Renal cortex interstitium (tissue), 11 donors: Measurements from ENCODE around the gene ADCY9. TPM values are rescaled to one million over a fixed set of nuclear protein-coding genes. Genes with fewer than 3 reads are reported as not detected.
A peak's percentile ranks its signal among the peaks of the same experiment; 100 is the strongest.
"Not testable (repeated sequence)": the region's sequence is repeated elsewhere in the genome, so short reads cannot be mapped to it uniquely, and the experiment has no call there.

ENCODE experiments used
- DNase-seq, 11 donors: peaks; one replicate each; pipeline ENCODE4 v3.0.0-alpha.2; 2013; ENCODE audit warnings: low read depth in 9 of 11, low spot score in 4 of 11; ENCODE audit errors: extremely low read depth in 1 of 11
- polyA plus RNA-seq, 3 donors: library from polyadenylated mRNA; unstranded; fragments of 120-200 nt; gene quantifications; one replicate each; pipeline ENCODE4 v1.2.1, GENCODE V29; 2013; ENCODE audit not compliant: insufficient read length in 3 of 3

ADCY9 gene
- polyA plus RNA-seq, 3 donors, result 7.5 to 12.2 (median 9.4) TPM

DNA sequence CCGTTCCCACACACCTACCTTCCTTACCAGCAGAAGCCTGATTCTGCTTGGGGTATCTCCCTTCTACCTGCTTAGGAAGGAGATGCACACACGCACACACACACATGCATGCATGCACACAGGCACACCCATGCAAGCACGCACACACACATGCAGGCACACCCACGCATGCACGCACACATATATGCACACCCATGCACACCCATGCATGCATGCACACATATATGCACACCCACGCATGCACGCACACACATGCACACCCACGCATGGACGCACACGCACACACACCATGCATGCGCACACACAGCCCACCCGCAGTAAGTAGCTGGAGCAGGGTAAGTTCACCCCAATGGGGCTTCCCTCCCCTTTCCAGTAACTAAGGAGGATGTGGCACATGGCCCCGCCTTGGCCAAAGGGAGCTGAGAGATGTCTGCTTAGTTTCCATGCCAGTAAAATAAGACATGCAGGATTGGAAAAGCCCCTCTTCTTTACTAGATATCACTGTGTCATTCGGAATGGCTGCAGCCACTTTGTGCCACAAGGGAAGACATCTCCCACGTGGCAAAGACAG lies 33.7 kb downstream of the ADCY9 start:
- DNase-seq, result no peak

DNA sequence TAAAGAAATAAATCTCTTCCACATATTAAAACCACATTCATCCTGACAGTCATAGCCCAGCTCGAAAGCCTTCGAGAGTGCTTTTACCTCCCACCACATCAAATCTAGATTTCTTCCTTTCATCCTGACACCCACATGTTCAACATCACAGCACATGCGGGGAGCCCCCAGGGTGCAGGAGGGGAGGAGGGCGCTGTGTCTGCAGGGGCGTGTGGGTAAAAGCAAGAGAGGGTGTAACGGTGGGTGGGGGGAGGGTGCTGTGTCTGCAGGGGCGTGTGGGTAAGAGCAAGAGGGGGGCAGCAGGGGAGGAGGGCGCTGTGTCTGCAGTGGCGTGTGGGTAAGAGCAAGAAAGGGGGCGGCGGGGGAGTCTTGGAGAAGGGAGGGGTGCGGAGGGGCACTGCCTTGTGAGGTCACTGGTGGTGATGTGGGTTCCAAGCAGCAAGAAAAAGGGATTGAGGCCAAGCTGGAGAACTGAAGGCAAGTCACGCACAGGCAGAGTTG lies 34.7 kb downstream of the ADCY9 start:
- DNase-seq, result no peak

DNA sequence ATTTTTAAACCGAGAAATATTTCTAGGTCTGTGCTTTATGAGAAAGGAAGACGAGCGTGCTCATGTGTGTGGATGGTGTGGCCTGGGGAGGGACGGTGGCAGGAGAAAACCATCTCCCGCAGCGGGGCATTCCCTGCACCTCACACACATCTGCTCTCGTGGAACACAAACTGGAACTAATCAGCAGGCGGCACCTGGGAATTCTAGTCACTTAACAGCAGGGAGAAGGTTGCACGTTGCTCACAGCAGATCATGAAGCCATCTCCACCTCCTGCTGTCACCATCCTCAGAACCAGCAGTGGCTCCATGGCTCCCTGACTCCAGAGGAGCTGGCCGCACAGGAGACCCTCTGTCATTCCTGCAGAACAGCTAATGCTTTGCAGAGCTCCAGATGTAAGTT lies 35.2 kb downstream of the ADCY9 start:
- no peak for DNase-seq

DNA sequence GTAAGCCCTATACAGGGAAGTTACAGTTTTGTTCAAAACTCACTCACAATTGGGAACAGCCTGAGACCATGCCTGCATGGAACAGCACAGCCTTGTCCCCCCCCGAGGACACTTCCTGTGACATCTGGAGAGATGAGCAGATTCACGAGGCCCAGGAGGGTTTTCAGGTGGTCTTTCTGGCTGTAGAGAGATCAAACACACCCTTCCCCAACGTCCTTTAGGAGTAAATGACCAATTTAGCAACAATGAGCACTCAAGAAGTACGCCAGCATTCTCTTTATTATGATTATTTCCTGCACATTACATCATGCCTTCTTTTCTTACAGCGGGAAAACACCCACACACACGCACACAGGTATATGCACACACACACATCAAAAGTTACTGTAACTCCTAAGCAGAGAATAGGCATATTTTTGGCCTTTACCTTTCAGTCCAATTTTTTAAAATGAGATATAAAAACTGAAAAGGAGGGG lies 39.0 kb downstream of the ADCY9 start:
- no peak for DNase-seq

DNA sequence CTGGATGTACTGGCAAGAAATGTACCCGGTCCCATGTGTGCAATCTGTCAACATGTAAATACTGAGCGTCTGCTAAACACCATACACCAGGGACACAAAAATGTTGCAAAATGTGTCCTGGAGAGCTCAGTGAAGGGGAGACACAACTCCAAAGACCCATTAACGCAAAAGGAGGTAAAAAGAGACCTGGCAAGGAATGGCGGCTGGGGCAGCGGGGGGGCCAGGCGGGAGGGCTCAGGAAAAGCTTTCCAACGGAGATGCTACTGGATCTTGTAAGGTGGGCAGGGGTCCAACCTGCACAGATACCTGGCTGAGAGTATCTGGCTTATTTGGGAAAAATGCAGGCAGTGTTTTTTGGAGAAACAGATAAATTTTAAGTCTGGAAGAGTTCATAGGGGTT lies 40.7 kb downstream of the ADCY9 start:
- DNase-seq, result no peak

DNA sequence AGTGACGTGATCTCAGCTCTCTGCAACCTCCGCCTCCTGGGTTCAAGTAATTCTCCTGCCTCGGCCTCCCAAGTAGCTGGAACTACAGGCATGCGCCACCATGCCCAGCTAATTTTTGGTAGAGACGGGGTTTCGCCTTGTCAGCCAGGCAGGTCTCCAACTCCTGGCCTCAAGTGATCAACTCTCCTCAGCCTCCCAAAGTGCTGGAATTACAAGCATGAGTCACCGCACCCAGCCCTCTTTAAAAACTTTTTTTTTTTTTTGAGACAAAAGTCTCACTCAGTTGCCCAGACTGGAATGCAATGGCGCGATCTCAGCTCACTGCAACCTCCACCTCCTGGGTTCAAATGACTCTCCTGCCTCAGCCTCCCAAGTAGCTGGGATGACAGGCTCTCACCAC lies 43.1 kb downstream of the ADCY9 start:
- not testable (repeated sequence) for DNase-seq

DNA sequence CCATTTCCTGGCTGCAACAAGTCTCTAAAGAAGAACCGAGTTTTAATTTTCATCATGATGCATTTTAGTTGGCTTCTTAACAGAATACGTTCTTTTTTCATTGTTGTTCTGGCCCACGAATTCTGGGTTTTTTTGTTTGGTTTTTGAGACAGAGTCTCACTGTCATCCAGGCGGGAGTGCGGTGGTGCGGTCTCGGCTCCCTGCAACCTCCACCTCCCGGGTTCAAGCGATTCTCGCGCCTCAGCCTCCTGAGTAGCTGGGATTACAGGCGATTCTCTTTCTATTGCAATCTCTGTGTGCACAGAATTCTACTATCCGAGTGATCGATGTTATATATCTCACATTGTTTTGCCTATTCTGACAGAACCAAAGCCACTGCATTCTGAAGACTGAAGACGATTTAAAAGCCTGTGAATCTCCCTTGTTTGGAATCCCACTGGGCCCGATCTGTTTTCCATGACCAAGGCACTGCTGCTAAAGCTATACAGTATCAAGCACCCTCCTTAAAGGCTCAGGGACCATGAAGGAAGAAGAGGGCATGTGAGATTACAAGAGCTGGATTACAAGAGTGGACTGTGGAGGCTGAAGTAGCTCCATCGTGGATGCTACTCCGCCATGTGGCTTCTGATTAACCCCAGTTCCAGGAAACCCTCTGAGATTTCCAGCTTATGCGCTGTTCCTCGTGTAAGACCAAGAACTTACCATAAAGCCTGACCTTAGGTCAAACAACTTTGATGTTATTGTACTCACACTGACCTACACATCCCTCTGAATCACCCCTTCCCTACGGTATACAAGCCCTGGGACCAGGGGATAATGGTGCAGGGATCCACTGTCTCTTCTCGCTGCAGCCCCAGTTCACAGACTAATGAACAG lies 44.3 kb downstream of the ADCY9 start:
- DNase-seq, result no peak

DNA sequence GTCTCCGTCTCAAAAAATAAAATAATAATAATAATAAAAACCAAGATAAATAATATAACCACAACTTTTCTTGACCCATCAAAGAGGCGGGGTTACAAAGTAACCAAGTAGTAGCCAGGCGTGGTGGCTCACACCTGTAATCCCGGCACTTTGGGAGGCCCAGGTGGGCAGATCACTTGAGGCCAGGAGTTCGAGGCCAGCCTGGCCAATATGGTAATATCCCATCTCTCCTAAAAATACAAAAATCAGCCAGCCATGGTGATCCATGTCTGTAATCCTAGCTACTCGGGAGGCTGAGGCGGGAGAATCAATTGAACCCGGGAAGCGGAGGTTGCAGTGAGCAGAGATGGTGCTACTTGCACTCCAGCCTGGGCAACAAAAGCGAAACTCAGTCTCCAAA lies 45.3 kb downstream of the ADCY9 start:
- no peak for DNase-seq

DNA sequence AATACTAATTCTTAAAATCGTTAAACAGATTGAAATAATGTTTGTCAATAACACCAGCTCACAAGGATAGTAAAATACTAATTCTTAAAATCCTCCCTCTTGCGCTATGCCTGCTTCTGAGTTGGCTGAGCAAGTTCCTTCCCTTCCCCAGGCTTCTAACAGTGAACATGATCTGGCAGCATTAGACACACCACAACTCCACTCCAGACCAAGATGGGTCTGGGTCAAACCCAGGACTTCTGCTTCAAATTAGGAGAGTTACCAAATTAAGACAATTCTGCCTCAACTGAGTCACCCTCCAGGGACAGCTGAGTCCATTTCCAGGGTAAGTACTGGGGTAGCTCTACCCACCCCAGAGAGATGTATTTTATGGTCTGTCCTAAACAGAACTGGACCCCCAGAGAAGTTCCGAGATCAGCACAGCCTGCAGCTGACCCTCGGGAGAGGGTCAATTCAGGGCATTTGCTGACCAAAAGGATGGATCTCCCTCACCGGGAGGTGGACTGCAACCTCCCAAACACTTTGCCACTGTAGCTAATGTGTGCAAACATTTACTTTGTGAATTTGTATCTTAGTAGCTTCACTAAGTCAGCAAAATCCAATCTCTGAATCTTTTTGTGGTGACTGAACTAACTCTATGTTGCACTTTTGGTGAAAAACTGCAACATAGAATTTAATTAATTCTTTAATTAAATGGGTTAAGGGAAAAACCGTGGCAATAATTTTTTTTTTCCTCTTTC lies 48.8 kb downstream of the ADCY9 start:
- DNase-seq, result no peak

DNA sequence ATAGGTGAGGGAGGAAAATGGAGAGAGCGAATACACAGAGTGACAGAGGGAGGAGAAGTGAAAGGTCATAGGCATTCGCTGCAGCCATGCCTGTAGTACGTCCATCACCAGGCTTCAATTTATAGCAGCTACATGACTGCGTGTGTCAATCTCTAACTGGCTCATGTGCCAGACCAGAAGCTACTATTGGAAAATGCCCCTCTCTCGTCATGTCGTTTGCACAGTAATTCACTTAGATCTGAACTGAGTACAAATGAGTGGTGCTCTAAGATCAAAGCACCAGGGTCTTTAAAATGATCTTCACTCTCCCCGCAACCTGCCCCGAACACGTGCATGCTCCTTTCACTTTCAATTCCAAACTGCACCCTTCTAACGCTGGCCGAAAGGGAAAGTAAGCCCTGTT lies 51.3 kb downstream of the ADCY9 start:
- no peak for DNase-seq

DNA sequence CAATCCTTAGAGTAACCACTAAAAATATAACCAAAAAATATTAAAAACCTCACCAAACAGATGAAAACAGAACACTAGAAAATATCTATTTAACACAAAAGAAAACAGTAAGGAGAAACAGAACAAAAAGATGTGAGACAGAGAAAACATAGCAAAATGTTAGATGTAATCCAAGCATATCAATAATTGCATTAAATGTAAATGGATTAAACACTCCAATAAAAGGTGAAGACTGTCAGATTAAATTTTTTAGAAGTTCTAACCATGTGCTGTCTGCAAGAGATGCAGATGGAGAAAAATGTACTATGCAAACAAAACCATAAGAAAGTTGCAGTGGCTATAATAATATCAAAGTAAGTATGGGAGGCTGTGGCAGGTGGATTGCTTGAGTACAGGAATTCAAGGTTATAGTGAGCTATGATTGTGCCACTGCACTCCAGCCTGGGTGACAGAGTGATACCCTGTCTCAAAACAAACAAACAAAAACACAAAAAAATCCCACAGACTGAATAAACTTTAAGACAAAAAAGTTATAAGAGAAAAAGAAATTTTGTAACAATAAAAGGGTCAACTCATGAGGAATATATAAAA lies 53.9 kb downstream of the ADCY9 start:
- no peak for DNase-seq

DNA sequence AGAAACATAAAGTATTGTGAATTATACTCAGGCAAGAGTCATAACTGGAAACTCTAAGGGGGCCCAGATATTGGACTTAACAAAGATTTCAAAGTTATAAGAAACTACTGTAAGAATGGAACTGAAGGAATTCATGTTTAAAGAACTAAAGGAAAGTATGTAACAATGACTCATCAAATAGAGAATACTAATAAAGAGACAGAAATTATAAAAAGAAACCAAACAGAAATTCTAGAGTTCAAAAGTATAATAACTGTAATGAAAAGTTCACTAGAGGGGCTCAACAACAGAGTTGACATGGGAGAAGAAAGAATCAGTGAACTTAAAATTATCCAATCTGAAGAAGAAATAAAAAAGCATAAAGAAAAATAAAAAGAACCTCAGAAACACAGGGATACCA lies 55.4 kb downstream of the ADCY9 start:
- no peak for DNase-seq

DNA sequence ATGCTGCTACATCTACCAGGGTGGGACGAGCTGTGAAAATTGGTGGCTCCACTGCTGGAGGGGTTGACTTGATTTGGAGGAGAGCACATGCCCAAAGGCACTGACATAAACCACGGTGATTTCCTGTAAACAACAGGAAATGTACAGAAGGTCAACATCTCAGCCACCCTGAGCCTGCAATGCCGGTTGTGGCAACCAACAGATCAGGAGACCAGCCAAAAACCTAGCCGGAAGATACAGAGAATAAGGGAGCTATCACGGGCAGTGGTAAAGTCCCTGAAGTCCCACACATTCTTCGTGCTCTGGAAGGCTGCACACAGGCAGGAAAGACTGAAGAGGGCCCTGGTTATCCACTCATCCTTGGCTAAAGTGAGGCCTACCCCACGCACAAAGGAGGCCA lies 56.2 kb downstream of the ADCY9 start:
- DNase-seq, result no peak

DNA sequence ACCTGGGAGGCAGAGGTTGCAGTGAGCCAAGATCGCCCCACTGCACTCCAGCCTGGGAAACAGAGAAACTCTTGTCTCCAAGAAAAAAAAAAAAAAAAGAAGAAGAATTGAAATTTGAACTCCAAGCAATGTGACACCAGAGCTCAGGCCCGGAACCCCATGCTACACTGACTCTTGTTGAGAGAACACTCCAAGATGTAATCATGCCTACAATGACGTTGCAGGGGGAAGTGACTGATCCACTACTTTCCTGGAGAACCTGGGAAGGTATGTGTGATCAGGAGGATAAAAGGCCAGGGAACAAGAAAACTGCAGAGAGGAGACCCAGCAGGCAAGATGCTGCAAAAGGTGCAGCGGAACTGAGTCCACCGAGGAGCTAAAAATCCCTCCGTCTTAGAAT lies 57.9 kb downstream of the ADCY9 start:
- peak in 1 of 11 donors; percentile 30 for DNase-seq

DNA sequence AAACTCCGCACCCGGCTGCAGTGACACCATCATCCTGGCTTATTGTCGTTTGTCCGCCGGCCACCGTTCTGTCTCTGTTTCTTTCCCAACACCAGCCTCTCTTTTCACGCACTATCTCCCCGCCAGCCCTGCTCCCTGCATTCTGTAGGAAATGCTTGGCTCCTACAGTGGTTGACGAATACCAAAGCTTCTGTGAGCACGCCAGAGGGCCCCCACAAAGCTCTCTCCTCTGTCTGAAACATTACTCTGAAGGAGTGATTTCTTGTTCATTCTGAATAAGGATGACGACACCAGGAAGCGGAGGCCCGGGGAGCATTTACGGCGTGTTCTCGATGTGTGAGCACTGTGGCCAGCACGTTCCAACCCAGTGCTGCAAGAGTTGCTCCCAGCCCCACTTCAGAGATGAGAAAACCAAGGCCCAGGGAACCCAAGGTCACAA lies 58.8 kb downstream of the ADCY9 start:
- DNase-seq, result no peak

DNA sequence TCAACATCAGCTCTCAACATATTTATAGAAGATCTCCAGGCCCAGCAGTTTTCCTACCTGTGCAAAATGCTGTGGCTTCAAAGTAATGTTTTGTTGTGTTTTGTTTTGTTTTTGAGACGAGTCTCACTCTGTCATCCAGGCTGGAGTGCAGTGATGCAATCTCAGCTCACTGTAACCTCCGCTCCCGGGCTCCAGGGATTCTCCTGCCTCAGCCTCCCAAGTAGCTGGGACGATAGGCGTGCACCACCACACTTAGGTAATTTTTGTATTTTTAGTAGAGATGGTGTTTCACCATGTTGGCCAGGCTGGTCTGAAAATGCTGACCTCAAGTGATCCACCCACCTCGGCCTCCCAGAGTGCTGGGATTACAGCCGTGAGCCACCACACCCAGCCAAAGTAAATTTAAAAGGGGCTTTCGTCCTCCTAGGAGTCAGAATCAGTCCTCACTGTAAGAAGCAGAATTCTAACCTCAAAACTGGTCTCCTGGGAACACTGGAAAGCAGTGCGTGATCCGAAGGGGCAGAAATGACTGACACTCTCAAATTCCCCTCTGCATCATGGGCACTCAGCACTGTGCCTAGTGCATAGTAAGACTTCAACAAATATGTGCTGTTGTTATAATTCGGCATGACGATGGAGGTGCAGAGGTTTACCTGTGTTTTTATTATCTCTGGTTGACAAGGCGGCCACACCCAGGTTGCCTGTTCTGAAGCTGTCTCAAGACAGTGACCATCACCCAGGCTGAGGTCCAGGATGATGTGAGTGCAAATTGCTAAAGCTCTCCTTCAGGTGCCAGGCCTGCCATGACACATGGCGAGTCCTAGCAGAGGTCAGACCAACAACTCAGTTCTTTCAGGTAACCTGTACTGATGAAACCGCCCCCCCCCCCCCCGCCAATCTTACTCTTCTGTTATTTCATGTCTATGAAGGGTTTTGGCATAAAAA lies 59.8 kb downstream of the ADCY9 start:
- no peak for DNase-seq

DNA sequence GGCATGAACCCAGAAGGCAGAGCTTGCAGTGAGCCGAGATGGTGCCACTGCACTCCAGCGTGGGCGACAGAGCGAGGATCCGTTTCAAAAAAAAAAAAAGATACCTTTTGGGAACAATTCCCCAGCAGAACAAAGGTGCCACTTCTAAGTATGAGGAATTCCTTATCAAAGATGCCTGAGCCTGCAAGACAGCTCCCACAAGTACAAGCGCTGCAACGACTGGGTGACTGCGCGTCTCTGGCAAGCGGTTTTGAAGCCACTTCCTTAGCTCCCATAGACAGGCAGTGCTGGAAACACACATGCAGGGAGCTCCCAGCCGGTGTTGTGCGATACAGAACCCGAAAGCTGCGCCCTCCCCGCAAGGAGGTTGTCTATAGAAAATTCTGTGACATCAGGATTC lies 60.5 kb downstream of the ADCY9 start:
- DNase-seq, result no peak

DNA sequence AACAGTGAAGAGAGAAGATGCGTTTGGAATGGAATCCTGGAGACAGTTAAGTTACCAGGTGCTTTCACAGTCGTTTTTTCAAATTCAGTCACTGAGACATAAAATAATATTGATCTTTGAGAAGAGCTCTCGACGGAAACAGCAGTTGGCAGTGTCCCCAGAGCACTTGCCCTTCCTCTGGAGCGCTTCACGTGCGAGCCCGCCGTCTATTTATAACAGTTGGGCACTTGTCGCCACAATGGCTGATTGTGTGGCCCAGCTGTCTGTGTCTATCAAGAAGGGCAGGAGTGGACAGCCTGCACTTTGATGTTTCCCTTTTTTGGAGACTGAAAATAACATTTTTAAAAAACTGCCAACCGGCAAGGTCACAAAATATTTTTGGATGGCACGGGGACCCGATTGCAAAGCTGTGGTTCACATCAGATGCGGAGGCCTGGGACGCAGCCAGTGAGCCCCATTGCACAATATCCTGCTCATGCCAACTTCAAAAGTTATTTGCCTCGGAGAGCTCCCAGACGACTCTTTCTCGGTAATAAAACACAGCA lies 62.9 kb downstream of the ADCY9 start:
- DNase-seq, result no peak
